Prostate gland (tissue), 2 donors: ENCODE measurements around the gene TGIF1. TPM values are rescaled to one million over a fixed set of nuclear protein-coding genes. Genes with fewer than 3 reads are reported as not detected.

ENCODE experiments used
- DNase-seq: peaks from one replicate; pipeline ENCODE4 v3.0.0-alpha.2; 2019; ENCODE audit warnings: low spot score
- H3K27ac ChIP-seq, 2 donors: fragments of 200-600 bp; sonication (generic); 2 replicates each; pipeline ENCODE4 v1.5.1; 2017 to 2019
- H3K27me3 ChIP-seq: fragments of 200-600 bp; sonication (generic); replicated peaks from 2 replicates; pipeline ENCODE4 v1.5.1; 2019; ENCODE audit not compliant: insufficient read depth
- H3K36me3 ChIP-seq, 2 donors: fragments of 200-600 bp; sonication (generic); 1 replicate in 1 of 2; 2 replicates in 1 of 2; pipeline versions ENCODE4 v1.5.1 to v1.8.1; 2017 to 2019
- H3K4me1 ChIP-seq: fragments of 200-600 bp; sonication (generic); replicated peaks from 2 replicates; pipeline ENCODE4 v1.5.1; 2019
- H3K4me3 ChIP-seq, 2 donors: fragments of 200-600 bp; sonication (generic); 2 replicates each; pipeline ENCODE4 v1.5.1; 2017 to 2019
- H3K9me3 ChIP-seq: fragments of 200-600 bp; sonication (generic); 2 replicates; pipeline ENCODE4 v1.5.1; 2017
- CTCF ChIP-seq, 4 experiments: fragments of 200-600 bp in 2 of 4; fragments of 450-650 bp in 2 of 4; sonication (generic) in 2 of 4; IDR thresholded peaks; 1 replicate in 3 of 4; 2 replicates in 1 of 4; pipeline ENCODE4 v1.5.1; 2016 to 2019; ENCODE audit warnings: antibody characterized with exemption in 4 of 4, mild to moderate bottlenecking in 2 of 4, moderate library complexity in 2 of 4
- POLR2A ChIP-seq: fragments of 450-650 bp; IDR thresholded peaks from one replicate; pipeline ENCODE4 v1.6.1; 2016; ENCODE audit warnings: antibody characterized with exemption, mild to moderate bottlenecking
- POLR2AphosphoS5 ChIP-seq: sonication (generic); formaldehyde crosslinking; IDR thresholded peaks from one replicate; pipeline ENCODE4 v1.6.1; 2017; ENCODE audit warnings: antibody characterized with exemption
- WGBS: methylation state at CpG from one replicate; pipeline ENCODE4 v1.1.5; 2018; 5-methylcytosine and 5-hydroxymethylcytosine counted together
- intact Hi-C: fragments of 100-400 bp; cut with DNase I; formaldehyde crosslinking; loops from one replicate; pipeline ENCODE4 v1.14.2; 2022
- total RNA-seq, 2 donors: library from RNA; depleted of rRNA; stranded (reverse); fragments of >200 nt; gene quantifications; one replicate each; pipeline ENCODE4 v1.1.0, GENCODE V29; 2016

The TGIF1 gene
- total RNA-seq, 2 donors from 2014 or later, result 124 to 151 TPM

- no peak overlapping the region for H3K27ac ChIP-seq
- TF ChIP-seq POLR2A, result no peak
- TF ChIP-seq POLR2AphosphoS5, result no peak
- H3K4me3 ChIP-seq, result no peak overlapping the region
- no peaks in the 10 kb centered on the region for H3K36me3 ChIP-seq
- no peaks in the 10 kb centered on the region for H3K4me1 ChIP-seq
- no peaks in the 10 kb centered on the region for H3K9me3 ChIP-seq
- intact Hi-C loops, result no loop called here
- DNase-seq, result no peak
- WGBS, result 71% methylated on average over 9 of the region's 9 CpGs
- no peaks in the 10 kb centered on the region for H3K27me3 ChIP-seq
Observed at GRCh38 chr18:3485153-3486149, 35.5 kb downstream of the TGIF1 start.

DNA sequence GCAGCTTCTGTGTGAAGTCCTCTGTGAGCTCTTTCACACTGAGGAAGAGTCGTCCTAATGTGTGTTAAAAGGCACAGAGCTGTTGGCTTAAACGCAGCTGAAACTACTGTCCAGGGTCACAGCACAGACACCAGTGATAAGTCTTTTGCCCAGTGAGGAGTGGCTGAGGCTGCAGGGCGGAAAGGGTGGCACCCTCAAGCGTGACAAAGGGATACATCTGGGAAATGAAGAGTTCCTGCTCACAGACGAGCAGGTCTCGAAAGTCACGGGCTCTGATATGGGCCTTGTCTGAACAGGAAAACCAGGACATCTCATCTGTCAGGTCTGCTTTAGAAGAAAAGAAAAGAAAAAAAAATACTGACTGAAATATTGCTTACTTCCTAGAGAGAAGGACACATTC, 36.5 kb downstream of the TGIF1 start:
- Histone ChIP-seq H3K4me1 (no peaks in the 10 kb centered on the region), H3K36me3 (no peaks in the 10 kb centered on the region), H3K4me3 (no peak overlapping the region), H3K9me3 (no peaks in the 10 kb centered on the region), H3K27ac (no peak overlapping the region), H3K27me3 (no peaks in the 10 kb centered on the region)
- DNase-seq, result no peak
- intact Hi-C loops, result no loop called here
- 60% methylated on average over 7 of the region's 7 CpGs for WGBS
- no peak for TF ChIP-seq POLR2A
- no peak for TF ChIP-seq CTCF (IDR thresholded peaks at IDR 0.05)
- no peak for TF ChIP-seq POLR2AphosphoS5

- intact Hi-C loops, result no loop called here
- Histone ChIP-seq H3K4me3 (no peak overlapping the region), H3K36me3 (no peaks in the 10 kb centered on the region), H3K27ac (no peak overlapping the region), H3K4me1 (no peaks in the 10 kb centered on the region), H3K9me3 (no peaks in the 10 kb centered on the region), H3K27me3 (no peaks in the 10 kb centered on the region)
- TF ChIP-seq POLR2AphosphoS5, result no peak
- 93% methylated on average over 6 of the region's 6 CpGs for WGBS
- no peak for DNase-seq
Observed at GRCh38 chr18:3489462-3489861, 39.5 kb downstream of the TGIF1 start.

- no peak overlapping the region for H3K4me3 ChIP-seq
- no peak for TF ChIP-seq POLR2AphosphoS5
- TF ChIP-seq POLR2A, result no peak
- TF ChIP-seq CTCF (IDR thresholded peaks at IDR 0.05), result no peak
- H3K9me3 ChIP-seq, result no peaks in the 10 kb centered on the region
- 0% methylated on average over 1 of the region's 1 CpG for WGBS
- intact Hi-C loops, result no loop called here
- H3K36me3 ChIP-seq, result no peaks in the 10 kb centered on the region
- H3K27me3 ChIP-seq, result no peaks in the 10 kb centered on the region
- H3K27ac ChIP-seq, result no peak overlapping the region
- H3K4me1 ChIP-seq, result no peaks in the 10 kb centered on the region
- DNase-seq, result no peak
Observed at GRCh38 chr18:3491981-3492555, 42.1 kb downstream of the TGIF1 start.

DNA sequence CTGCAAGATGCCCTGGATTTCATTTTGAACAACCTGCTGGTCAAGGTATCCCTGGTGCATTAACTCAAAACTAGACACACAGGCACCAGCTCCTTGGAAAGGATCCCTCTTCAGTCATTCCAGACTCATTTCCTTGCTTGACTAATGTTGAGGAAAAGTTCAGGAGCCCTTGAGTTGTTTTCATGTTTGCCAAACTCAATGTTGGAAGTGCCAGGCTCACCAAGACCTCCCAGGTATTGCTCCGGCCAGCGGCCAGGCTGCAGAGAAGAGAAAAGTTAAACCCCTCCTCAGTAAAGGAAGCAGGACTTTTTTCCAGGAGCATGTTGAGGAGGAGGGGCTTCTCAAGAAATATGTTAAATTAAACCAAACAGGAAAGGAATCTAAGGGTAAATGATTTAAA, 42.7 kb downstream of the TGIF1 start:
- no peak for TF ChIP-seq POLR2AphosphoS5

DNA sequence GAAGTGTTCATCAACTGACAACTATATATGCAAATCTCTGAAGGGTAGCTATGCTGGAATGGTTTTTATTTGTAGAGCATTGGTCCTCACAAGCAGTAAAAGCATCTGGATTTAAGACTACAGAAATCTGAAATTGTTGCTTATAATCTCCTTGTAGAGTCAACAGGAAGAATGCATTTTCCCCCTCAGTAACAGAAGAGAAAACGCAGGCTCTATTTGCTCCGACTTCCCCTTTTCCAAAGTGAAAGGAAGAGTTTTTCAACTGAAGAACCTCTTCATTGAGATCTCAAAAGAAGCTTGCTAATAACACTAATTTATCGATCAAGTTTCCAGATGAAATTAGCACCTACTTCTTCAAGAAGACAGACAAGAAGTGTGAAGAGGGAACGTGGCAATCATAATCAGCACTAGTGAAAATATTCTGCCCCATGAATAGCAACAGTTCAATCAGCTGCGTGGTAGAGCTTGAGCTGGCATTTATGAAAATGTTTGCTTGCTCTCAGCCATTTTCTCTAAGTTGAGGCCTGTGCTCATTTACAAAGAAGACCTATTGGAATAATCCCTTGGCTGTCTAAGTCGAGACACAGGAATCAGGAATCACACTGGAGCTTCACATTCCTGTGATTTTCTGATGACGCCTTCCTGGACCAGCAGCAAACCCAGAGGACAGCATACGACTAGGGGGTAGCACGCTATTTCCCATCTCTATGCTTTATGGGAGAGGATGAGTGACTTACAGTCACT, 43.7 kb downstream of the TGIF1 start:
- no peak for DNase-seq
- 81% methylated on average over 9 of the region's 9 CpGs for WGBS
- TF ChIP-seq POLR2AphosphoS5 (no peak), CTCF (IDR thresholded peaks at IDR 0.05) (no peak), POLR2A (no peak)
- no peak overlapping the region for H3K27ac ChIP-seq
- no peaks in the 10 kb centered on the region for H3K27me3 ChIP-seq
- intact Hi-C loops, result no loop called here
- no peaks in the 10 kb centered on the region for H3K9me3 ChIP-seq
- no peaks in the 10 kb centered on the region for H3K4me1 ChIP-seq
- H3K4me3 ChIP-seq, result no peak overlapping the region
- no peaks in the 10 kb centered on the region for H3K36me3 ChIP-seq

More for the DNA sequence above, 42.7 kb downstream of the TGIF1 start:
- Histone ChIP-seq H3K27ac (no peak overlapping the region), H3K36me3 (no peaks in the 10 kb centered on the region), H3K4me3 (no peak overlapping the region), H3K9me3 (no peaks in the 10 kb centered on the region), H3K4me1 (no peaks in the 10 kb centered on the region), H3K27me3 (no peaks in the 10 kb centered on the region)
- intact Hi-C loops, result no loop called here
- no peak for DNase-seq
- 72% methylated on average over 2 of the region's 2 CpGs for WGBS
